Measurements from ENCODE around the gene G3BP2.
A peak's percentile ranks its signal among the peaks of the same experiment; 100 is the strongest.
"Not testable (repeated sequence)": the region's sequence is repeated elsewhere in the genome, so short reads cannot be mapped to it uniquely, and the experiment has no call there.

G3BP2 gene

GRCh38 chr4:75673027-75673958 lies at the start of gene G3BP2:
Gene G3BP2, minus strand, starts transcription at chr4:75673411. Its CDS starts 11,386 bp downstream, at chr4:75662025.
- ATAC-seq (ENCODE audit: low read depth) (peak; percentile 95), DNase-seq (ENCODE audit: low spot score) (peak; percentile 95)
- no peaks in the 10 kb centered on the region for H3K27me3 ChIP-seq (ENCODE audit: insufficient read depth, poor library complexity, severe bottlenecking)
- no peak for TF ChIP-seq CTCF (IDR thresholded peaks at IDR 0.05; ENCODE audit: poor library complexity, severe bottlenecking)
- H3K9me3 ChIP-seq (ENCODE audit: severe bottlenecking) = no peaks in the 10 kb centered on the region
- H3K36me3 ChIP-seq (ENCODE audit: low read depth) = peaks cover 11% of the 10 kb centered on the region
- H3K4me1 ChIP-seq (ENCODE audit: insufficient read depth, poor library complexity, severe bottlenecking) = peaks cover 21% of the 10 kb centered on the region
- H3K4me3 ChIP-seq (ENCODE audit: severe bottlenecking) = peak within 1 kb of the TSS; percentile 97
- H3K27ac ChIP-seq (ENCODE audit: poor library complexity, severe bottlenecking) = peak within 1 kb of the TSS; percentile 83

- ATAC-seq (ENCODE audit: low read depth) (no peak), DNase-seq (ENCODE audit: low spot score) (no peak)
- Histone ChIP-seq H3K4me3 (ENCODE audit: severe bottlenecking) (no peak overlapping the region), H3K4me1 (ENCODE audit: insufficient read depth, poor library complexity, severe bottlenecking) (peaks cover 20% of the 10 kb centered on the region), H3K9me3 (ENCODE audit: severe bottlenecking) (no peaks in the 10 kb centered on the region), H3K27ac (ENCODE audit: poor library complexity, severe bottlenecking) (no peak overlapping the region), H3K36me3 (ENCODE audit: low read depth) (no peaks in the 10 kb centered on the region), H3K27me3 (ENCODE audit: insufficient read depth, poor library complexity, severe bottlenecking) (no peaks in the 10 kb centered on the region)
- no peak for TF ChIP-seq CTCF (IDR thresholded peaks at IDR 0.05; ENCODE audit: poor library complexity, severe bottlenecking)
These were observed 49.2 kb upstream of the G3BP2 start for GRCh38 chr4:75722417-75722816.

GRCh38 chr4:75718529-75718928 lies 45.3 kb upstream of the G3BP2 start:
- Histone ChIP-seq H3K27ac (ENCODE audit: poor library complexity, severe bottlenecking) (no peak overlapping the region), H3K36me3 (ENCODE audit: low read depth) (no peaks in the 10 kb centered on the region), H3K9me3 (ENCODE audit: severe bottlenecking) (no peaks in the 10 kb centered on the region), H3K4me1 (ENCODE audit: insufficient read depth, poor library complexity, severe bottlenecking) (peaks cover 12% of the 10 kb centered on the region), H3K27me3 (ENCODE audit: insufficient read depth, poor library complexity, severe bottlenecking) (no peaks in the 10 kb centered on the region), H3K4me3 (ENCODE audit: severe bottlenecking) (no peak overlapping the region)
- no peak for DNase-seq (ENCODE audit: low spot score)
- ATAC-seq (ENCODE audit: low read depth) = peak; percentile 57; the same call in 2 of the 3 replicates
- TF ChIP-seq CTCF (IDR thresholded peaks at IDR 0.05; ENCODE audit: poor library complexity, severe bottlenecking) = no peak

- ATAC-seq (ENCODE audit: low read depth) (no peak), DNase-seq (ENCODE audit: low spot score) (no peak)
- H3K9me3 ChIP-seq (ENCODE audit: severe bottlenecking) = no peaks in the 10 kb centered on the region
- no peak for TF ChIP-seq CTCF (IDR thresholded peaks at IDR 0.05; ENCODE audit: poor library complexity, severe bottlenecking)
- no peaks in the 10 kb centered on the region for H3K27me3 ChIP-seq (ENCODE audit: insufficient read depth, poor library complexity, severe bottlenecking)
- no peaks in the 10 kb centered on the region for H3K36me3 ChIP-seq (ENCODE audit: low read depth)
- H3K4me3 ChIP-seq (ENCODE audit: severe bottlenecking) = no peak overlapping the region
- H3K4me1 ChIP-seq (ENCODE audit: insufficient read depth, poor library complexity, severe bottlenecking) = peaks cover 5% of the 10 kb centered on the region
- H3K27ac ChIP-seq (ENCODE audit: poor library complexity, severe bottlenecking) = no peak overlapping the region
These were observed 44.2 kb upstream of the G3BP2 start for GRCh38 chr4:75717408-75717807.

- not testable (repeated sequence) for H3K27me3 ChIP-seq (ENCODE audit: insufficient read depth, poor library complexity, severe bottlenecking); H3K4me3 ChIP-seq (ENCODE audit: severe bottlenecking); ATAC-seq (ENCODE audit: low read depth); H3K27ac ChIP-seq (ENCODE audit: poor library complexity, severe bottlenecking); H3K9me3 ChIP-seq (ENCODE audit: severe bottlenecking); DNase-seq (ENCODE audit: low spot score); H3K36me3 ChIP-seq (ENCODE audit: low read depth); H3K4me1 ChIP-seq (ENCODE audit: insufficient read depth, poor library complexity, severe bottlenecking)
These were observed 42.8 kb upstream of the G3BP2 start for GRCh38 chr4:75716054-75716453.

Measured in RWPE2 (cell line).